Activated T-helper 1 cell treated with anti-CD3 and anti-CD28 coated beads, Interleukin-12 subunit alpha, Interleukin-12 subunit beta, Interleukin-2, Interleukin-4 antibody, amounts not matched to agents 30 ng/mL and 10 ng/mL and 1 ng/mL, durations not matched to agents 14 hours and 24 hours and 36 hours (primary cell): ENCODE data around the gene CEMIP. TPM values are rescaled to one million over a fixed set of nuclear protein-coding genes. Genes with fewer than 3 reads are reported as not detected.
A peak's percentile ranks its signal among the peaks of the same experiment; 100 is the strongest.

Experiments
- DNase-seq: peaks from one replicate; pipeline ENCODE4 v3.0.0; 2021; ENCODE audit warnings: low spot score
- H3K27ac Mint-ChIP-seq: one replicate; pipeline ENCODE4 v1.8.0; 2021; ENCODE audit warnings: mild to moderate bottlenecking, mixed read lengths
- H3K27me3 Mint-ChIP-seq: one replicate; pipeline ENCODE4 v1.8.0; 2022; ENCODE audit warnings: mild to moderate bottlenecking, moderate library complexity, mixed read lengths; ENCODE audit not compliant: insufficient read depth
- H3K36me3 Mint-ChIP-seq: one replicate; pipeline ENCODE4 v1.8.0; 2021; ENCODE audit warnings: low read depth, mixed read lengths
- H3K4me1 Mint-ChIP-seq: one replicate; pipeline ENCODE4 v1.8.0; 2021; ENCODE audit warnings: low read depth, mixed read lengths
- H3K4me3 Mint-ChIP-seq: one replicate; pipeline ENCODE4 v1.8.0; 2021; ENCODE audit warnings: mild to moderate bottlenecking, moderate library complexity, mixed read lengths
- H3K9me3 Mint-ChIP-seq: one replicate; pipeline ENCODE4 v1.8.0; 2021; ENCODE audit warnings: mixed read lengths
- intact Hi-C: fragments of 100-400 bp; cut with micrococcal nuclease; formaldehyde crosslinking; loops from one replicate; pipeline ENCODE4 v1.15.1; 2024
- total RNA-seq: library from RNA; stranded (reverse); gene quantifications from 2 replicates; pipeline ENCODE4 v1.2.3, GENCODE V29; 2022

Gene CEMIP, protein sequence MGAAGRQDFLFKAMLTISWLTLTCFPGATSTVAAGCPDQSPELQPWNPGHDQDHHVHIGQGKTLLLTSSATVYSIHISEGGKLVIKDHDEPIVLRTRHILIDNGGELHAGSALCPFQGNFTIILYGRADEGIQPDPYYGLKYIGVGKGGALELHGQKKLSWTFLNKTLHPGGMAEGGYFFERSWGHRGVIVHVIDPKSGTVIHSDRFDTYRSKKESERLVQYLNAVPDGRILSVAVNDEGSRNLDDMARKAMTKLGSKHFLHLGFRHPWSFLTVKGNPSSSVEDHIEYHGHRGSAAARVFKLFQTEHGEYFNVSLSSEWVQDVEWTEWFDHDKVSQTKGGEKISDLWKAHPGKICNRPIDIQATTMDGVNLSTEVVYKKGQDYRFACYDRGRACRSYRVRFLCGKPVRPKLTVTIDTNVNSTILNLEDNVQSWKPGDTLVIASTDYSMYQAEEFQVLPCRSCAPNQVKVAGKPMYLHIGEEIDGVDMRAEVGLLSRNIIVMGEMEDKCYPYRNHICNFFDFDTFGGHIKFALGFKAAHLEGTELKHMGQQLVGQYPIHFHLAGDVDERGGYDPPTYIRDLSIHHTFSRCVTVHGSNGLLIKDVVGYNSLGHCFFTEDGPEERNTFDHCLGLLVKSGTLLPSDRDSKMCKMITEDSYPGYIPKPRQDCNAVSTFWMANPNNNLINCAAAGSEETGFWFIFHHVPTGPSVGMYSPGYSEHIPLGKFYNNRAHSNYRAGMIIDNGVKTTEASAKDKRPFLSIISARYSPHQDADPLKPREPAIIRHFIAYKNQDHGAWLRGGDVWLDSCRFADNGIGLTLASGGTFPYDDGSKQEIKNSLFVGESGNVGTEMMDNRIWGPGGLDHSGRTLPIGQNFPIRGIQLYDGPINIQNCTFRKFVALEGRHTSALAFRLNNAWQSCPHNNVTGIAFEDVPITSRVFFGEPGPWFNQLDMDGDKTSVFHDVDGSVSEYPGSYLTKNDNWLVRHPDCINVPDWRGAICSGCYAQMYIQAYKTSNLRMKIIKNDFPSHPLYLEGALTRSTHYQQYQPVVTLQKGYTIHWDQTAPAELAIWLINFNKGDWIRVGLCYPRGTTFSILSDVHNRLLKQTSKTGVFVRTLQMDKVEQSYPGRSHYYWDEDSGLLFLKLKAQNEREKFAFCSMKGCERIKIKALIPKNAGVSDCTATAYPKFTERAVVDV (N-terminal part only)
- total RNA-seq, result 0.03 and 0.05 TPM in 2 replicates

- Mint-ChIP-seq H3K4me1 (peaks cover 17% of the 10 kb centered on the region), H3K36me3 (no peaks in the 10 kb centered on the region), H3K9me3 (no peaks in the 10 kb centered on the region), H3K27ac (no peak within 1 kb of the TSS), H3K27me3 (peaks cover 53% of the 10 kb centered on the region), H3K4me3 (peak within 1 kb of the TSS; percentile 66)
- intact Hi-C loops, result loop anchor here (5.0 to 10.0 kb wide), 3 partner anchors 76 to 488 kb away; no protein-coding TSS in a partner anchor
- DNase-seq, result peak; percentile 35
Observed at GRCh38 chr15:80778964-80779657, at the start of gene CEMIP. CEMIP (plus strand) TSS chr15:80779370; CDS start chr15:80873880, 94,510 bp downstream.

GRCh38 chr15:80730387-80730786, 48.8 kb upstream of the CEMIP start:
- H3K9me3 Mint-ChIP-seq, result peaks cover 3% of the 10 kb centered on the region
- no peaks in the 10 kb centered on the region for H3K36me3 Mint-ChIP-seq
- no peak overlapping the region for H3K4me3 Mint-ChIP-seq
- H3K4me1 Mint-ChIP-seq, result no peaks in the 10 kb centered on the region
- H3K27me3 Mint-ChIP-seq, result no peaks in the 10 kb centered on the region
- H3K27ac Mint-ChIP-seq, result no peak overlapping the region
- intact Hi-C loops, result no loop called here
- no peak for DNase-seq

- no peak overlapping the region for H3K27ac Mint-ChIP-seq
- DNase-seq, result no peak
- no peaks in the 10 kb centered on the region for H3K4me1 Mint-ChIP-seq
- H3K9me3 Mint-ChIP-seq, result peaks cover 3% of the 10 kb centered on the region
- no peaks in the 10 kb centered on the region for H3K36me3 Mint-ChIP-seq
- no peaks in the 10 kb centered on the region for H3K27me3 Mint-ChIP-seq
- intact Hi-C loops, result no loop called here
- no peak overlapping the region for H3K4me3 Mint-ChIP-seq
Observed at GRCh38 chr15:80730926-80731325, 48.2 kb upstream of the CEMIP start.

GRCh38 chr15:80732167-80732566, 47.0 kb upstream of the CEMIP start:
- H3K4me1 Mint-ChIP-seq, result no peaks in the 10 kb centered on the region
- H3K27me3 Mint-ChIP-seq, result no peaks in the 10 kb centered on the region
- no peaks in the 10 kb centered on the region for H3K9me3 Mint-ChIP-seq
- no peak for DNase-seq
- intact Hi-C loops, result no loop called here
- no peak overlapping the region for H3K4me3 Mint-ChIP-seq
- no peaks in the 10 kb centered on the region for H3K36me3 Mint-ChIP-seq
- no peak overlapping the region for H3K27ac Mint-ChIP-seq

DNA sequence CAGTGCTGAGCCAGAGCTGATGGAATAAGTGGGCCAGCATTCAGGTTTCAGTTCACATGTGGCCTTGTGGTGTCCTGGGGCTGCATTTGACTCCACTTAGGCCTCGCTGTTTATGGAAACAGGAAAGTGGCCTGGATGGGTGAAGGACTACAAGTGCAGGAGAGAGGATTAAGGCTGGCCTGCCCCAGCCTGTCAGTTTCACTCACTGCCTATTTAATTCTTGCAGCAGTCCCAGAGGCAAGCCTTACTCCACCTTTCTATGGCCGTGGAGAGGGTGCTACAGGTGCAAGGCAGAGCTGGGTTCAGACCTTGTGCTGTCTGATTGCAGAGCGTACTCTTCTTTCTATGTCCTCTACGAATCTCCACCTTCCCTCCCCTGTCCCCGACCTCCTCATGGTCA, 46.4 kb upstream of the CEMIP start:
- Mint-ChIP-seq H3K27me3 (no peaks in the 10 kb centered on the region), H3K36me3 (no peaks in the 10 kb centered on the region), H3K4me3 (no peak overlapping the region), H3K9me3 (no peaks in the 10 kb centered on the region), H3K4me1 (no peaks in the 10 kb centered on the region), H3K27ac (no peak overlapping the region)
- DNase-seq, result no peak
- intact Hi-C loops, result no loop called here

DNA sequence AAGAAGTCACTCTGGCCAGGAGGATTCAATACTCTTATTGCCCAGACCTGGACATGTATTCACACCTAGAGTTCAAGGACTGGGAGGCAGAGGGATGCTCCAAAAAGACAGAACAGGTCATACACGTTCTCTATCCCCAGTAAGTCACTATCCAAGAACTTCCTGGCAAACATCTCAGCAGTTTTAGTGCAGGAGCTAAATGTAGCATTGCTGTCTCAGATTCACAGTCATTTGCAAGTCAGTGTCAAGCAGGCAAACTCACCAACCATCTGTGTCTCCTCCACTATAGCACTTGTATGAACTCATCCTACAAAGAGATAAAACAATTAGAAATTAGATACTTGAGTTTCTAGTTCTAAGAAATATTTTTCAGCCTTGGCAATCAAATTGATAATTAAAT, 45.7 kb upstream of the CEMIP start:
- Mint-ChIP-seq H3K9me3 (no peaks in the 10 kb centered on the region), H3K27ac (no peak overlapping the region), H3K36me3 (no peaks in the 10 kb centered on the region), H3K27me3 (no peaks in the 10 kb centered on the region), H3K4me1 (no peaks in the 10 kb centered on the region), H3K4me3 (no peak overlapping the region)
- DNase-seq, result no peak
- intact Hi-C loops, result no loop called here

DNA sequence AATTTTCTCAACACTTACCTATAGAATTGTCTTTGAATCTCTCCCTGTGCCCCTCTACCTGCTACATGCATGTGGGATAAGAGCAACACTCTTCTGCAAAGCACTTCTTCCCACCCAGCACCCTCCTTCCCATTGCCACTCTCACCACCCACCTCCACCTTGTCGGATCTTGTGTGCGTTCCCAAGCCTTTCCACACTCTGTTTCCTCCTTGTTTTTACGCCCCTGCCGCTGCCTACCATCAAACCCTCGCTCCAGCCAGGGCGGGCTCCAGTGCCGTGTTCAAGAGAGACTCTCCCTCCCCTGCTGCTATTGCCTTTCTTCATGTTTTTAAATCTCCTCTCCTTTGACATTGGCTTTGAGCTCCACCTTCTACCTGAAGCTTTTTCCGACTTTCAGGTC, 43.8 kb upstream of the CEMIP start:
- intact Hi-C loops, result no loop called here
- Mint-ChIP-seq H3K9me3 (no peaks in the 10 kb centered on the region), H3K27ac (no peak overlapping the region), H3K4me3 (no peak overlapping the region), H3K4me1 (no peaks in the 10 kb centered on the region), H3K36me3 (no peaks in the 10 kb centered on the region), H3K27me3 (no peaks in the 10 kb centered on the region)
- DNase-seq, result no peak

GRCh38 chr15:80736560-80736959, 42.6 kb upstream of the CEMIP start:
- Mint-ChIP-seq H3K27ac (no peak overlapping the region), H3K4me1 (no peaks in the 10 kb centered on the region), H3K4me3 (no peak overlapping the region), H3K9me3 (no peaks in the 10 kb centered on the region), H3K36me3 (no peaks in the 10 kb centered on the region), H3K27me3 (no peaks in the 10 kb centered on the region)
- no peak for DNase-seq
- intact Hi-C loops, result no loop called here

- no peak for DNase-seq
- Mint-ChIP-seq H3K9me3 (no peaks in the 10 kb centered on the region), H3K27ac (no peak overlapping the region), H3K4me1 (no peaks in the 10 kb centered on the region), H3K4me3 (no peak overlapping the region), H3K27me3 (no peaks in the 10 kb centered on the region), H3K36me3 (no peaks in the 10 kb centered on the region)
- intact Hi-C loops, result no loop called here
Observed at GRCh38 chr15:80739919-80740318, 39.3 kb upstream of the CEMIP start.

DNA sequence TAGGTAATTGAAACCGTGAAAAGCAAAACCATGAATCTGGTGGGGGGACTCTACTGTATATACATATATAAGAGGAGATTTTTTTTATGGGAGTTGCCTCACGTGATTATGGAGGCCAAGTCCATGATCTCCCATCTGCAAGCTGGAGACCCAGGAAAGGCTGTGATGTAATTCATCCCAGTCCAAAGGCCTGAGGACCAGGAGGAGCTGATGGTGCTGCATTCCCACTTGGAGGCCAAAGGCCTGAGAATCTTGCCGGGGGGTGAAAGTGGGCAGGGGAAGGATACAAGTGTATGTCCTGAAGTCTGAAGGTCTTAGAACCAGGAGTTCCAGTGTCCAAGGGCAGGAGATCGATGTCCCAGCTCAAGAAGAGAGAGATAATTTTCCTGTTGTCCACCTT, 37.1 kb upstream of the CEMIP start:
- Mint-ChIP-seq H3K27ac (no peak overlapping the region), H3K4me1 (no peaks in the 10 kb centered on the region), H3K4me3 (no peak overlapping the region), H3K9me3 (peaks cover 4% of the 10 kb centered on the region), H3K27me3 (no peaks in the 10 kb centered on the region), H3K36me3 (peaks cover 2% of the 10 kb centered on the region)
- no peak for DNase-seq
- intact Hi-C loops, result no loop called here

DNA sequence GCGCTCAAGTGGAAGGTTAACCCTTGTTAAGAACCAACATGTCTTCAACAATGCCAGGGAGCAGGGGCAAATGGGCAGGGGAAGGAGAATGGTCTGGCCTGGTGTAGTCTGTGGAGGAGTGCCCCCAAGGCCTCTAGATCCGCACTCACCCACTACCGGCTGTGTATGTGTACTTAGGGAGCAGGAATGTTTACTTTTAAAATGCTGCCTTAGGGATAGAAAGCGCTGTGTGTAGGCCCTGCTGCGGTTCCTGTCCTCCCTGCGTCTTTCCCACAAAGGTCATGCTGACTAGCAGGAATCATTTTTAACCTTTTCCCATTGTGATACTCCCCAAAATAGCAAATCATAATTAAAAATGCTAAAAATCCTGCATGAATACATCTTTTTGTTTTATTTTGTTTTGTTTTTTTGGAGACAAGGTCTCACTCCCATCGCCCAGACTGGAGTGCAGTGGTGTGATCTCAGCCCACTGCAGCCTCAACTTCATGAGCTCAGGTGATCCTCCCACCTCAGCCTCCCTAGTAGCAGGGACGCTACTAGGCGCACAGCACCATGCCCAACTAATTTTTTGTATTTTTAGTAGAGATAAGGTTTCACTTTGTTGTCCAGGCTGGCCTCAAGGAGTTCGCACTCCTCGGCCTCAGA, 35.9 kb upstream of the CEMIP start:
- H3K9me3 Mint-ChIP-seq, result peaks cover 4% of the 10 kb centered on the region
- no peak overlapping the region for H3K27ac Mint-ChIP-seq
- no peak overlapping the region for H3K4me3 Mint-ChIP-seq
- H3K36me3 Mint-ChIP-seq, result peaks cover 2% of the 10 kb centered on the region
- no peaks in the 10 kb centered on the region for H3K27me3 Mint-ChIP-seq
- intact Hi-C loops, result no loop called here
- DNase-seq, result no peak
- H3K4me1 Mint-ChIP-seq, result no peaks in the 10 kb centered on the region

GRCh38 chr15:80744415-80744814, 34.8 kb upstream of the CEMIP start:
- Mint-ChIP-seq H3K27ac (no peak overlapping the region), H3K27me3 (no peaks in the 10 kb centered on the region), H3K4me1 (no peaks in the 10 kb centered on the region), H3K9me3 (peaks cover 4% of the 10 kb centered on the region), H3K4me3 (no peak overlapping the region), H3K36me3 (peaks cover 2% of the 10 kb centered on the region)
- no peak for DNase-seq
- intact Hi-C loops, result no loop called here
